Common myeloid progenitor, CD34-positive (primary cell): Measurements from ENCODE around the gene TMEM178B.

Experiments used
- CTCF ChIA-PET: fragments of 350-600 bp; sonication (Branson Sonifier 250); formaldehyde crosslinking; loops from one replicate; lab custom pipeline; 2021; ENCODE audit warnings: antibody characterized with exemption; lab: Charles Lee
- POLR2A ChIA-PET: fragments of 350-600 bp; sonication (Branson Sonifier 250); formaldehyde crosslinking; loops from one replicate; lab custom pipeline; 2021; ENCODE audit warnings: antibody characterized with exemption; lab: Charles Lee
- DNase-seq, 3 donors: peaks; one replicate each; pipeline versions ENCODE4 v3.0.0 to v3.0.0-alpha.2; 2013
- H3K27ac ChIP-seq, 2 experiments: 1 replicate in 1 of 2; 2 replicates in 1 of 2; pipeline ENCODE4 v1.7.0; 2013; ENCODE audit warnings: inconsistent platforms in 2 of 2, low read length in 2 of 2, mild to moderate bottlenecking in 2 of 2, low read depth in 1 of 2, moderate library complexity in 1 of 2; ENCODE audit not compliant: severe bottlenecking in 2 of 2, insufficient read depth in 1 of 2, poor library complexity in 1 of 2
- H3K27me3 ChIP-seq, 5 experiments: replicated peaks in 2 of 5; 1 replicate in 3 of 5; 2 replicates in 2 of 5; pipeline versions ENCODE4 v1.6.1 to v1.7.0; 2013; ENCODE audit warnings: low read length in 4 of 5, mild to moderate bottlenecking in 2 of 5, moderate library complexity in 2 of 5, inconsistent platforms in 1 of 5; ENCODE audit not compliant: insufficient read depth in 5 of 5, control insufficient read depth in 4 of 5
- H3K36me3 ChIP-seq, 4 experiments: 1 replicate in 2 of 4; 2 replicates in 2 of 4; pipeline versions ENCODE4 v1.6.1 to v1.7.0; 2013; ENCODE audit warnings: low read length in 3 of 4, control low read depth in 1 of 4, mild to moderate bottlenecking in 1 of 4; ENCODE audit not compliant: control insufficient read depth in 4 of 4, insufficient read depth in 4 of 4
- H3K4me1 ChIP-seq, 4 experiments: 1 replicate in 3 of 4; 2 replicates in 1 of 4; pipeline versions ENCODE4 v1.6.1 to v1.7.1; 2013; ENCODE audit warnings: low read length in 3 of 4, mild to moderate bottlenecking in 3 of 4, control low read depth in 1 of 4, inconsistent platforms in 1 of 4, moderate library complexity in 1 of 4; ENCODE audit not compliant: control insufficient read depth in 4 of 4, insufficient read depth in 4 of 4; ENCODE audit errors: control extremely low read depth in 1 of 4
- H3K4me3 ChIP-seq, 7 experiments: 1 replicate in 4 of 7; 2 replicates in 3 of 7; pipeline versions ENCODE4 v1.5.1 to v1.7.0; 2013; ENCODE audit warnings: mild to moderate bottlenecking in 7 of 7, low read length in 6 of 7, moderate library complexity in 6 of 7, inconsistent platforms in 2 of 7, low read depth in 2 of 7, control low read depth in 1 of 7; ENCODE audit not compliant: insufficient read depth in 4 of 7, control insufficient read depth in 1 of 7; ENCODE audit errors: extremely low read depth in 1 of 7
- H3K9me3 ChIP-seq, 5 experiments: 1 replicate in 4 of 5; 2 replicates in 1 of 5; pipeline versions ENCODE4 v1.6.1 to v1.7.1; 2013; ENCODE audit warnings: low read length in 4 of 5, mild to moderate bottlenecking in 2 of 5, inconsistent platforms in 1 of 5, low read depth in 1 of 5, moderate library complexity in 1 of 5; ENCODE audit not compliant: control insufficient read depth in 4 of 5, insufficient read depth in 2 of 5; ENCODE audit errors: control extremely low read depth in 1 of 5
- WGBS: methylation state at CpG from one replicate; pipeline ENCODE4 v1.1.5; 2013; ENCODE audit not compliant: insufficient coverage; 5-methylcytosine and 5-hydroxymethylcytosine counted together

Gene TMEM178B

DNA sequence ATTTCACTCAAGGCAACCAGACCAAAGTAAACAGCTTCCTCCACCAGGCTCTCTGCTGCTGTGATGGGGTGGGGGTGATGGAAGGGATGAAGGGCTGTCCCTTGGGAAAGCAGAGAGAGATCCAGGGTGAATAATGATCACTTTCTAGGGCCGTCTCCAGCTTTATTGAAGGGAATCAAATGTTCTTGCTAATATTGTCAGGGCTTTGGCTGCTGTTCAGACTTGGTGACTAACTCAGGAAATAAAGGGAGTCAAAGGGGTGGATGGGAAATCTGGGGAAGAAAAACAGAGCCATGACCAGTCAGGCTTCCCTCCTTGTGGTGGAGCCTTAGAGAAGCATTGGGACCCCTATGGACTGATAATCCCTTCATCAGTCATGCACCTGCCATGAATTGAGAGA is 281.2 kb downstream of the TMEM178B start:
- peaks cover 0 to 2% (median 0%) of the 10 kb centered on the region in 5 experiments for H3K27me3 ChIP-seq
- no peaks in the 10 kb centered on the region for H3K9me3 ChIP-seq
- CTCF ChIA-PET: no interaction called here
- H3K27ac ChIP-seq: no peak overlapping the region
- POLR2A ChIA-PET: no interaction called here
- no peak overlapping the region for H3K4me3 ChIP-seq
- WGBS: 40% methylated on average over 1 of the region's 1 CpG
- DNase-seq: no peak
- H3K36me3 ChIP-seq: no peaks in the 10 kb centered on the region
- H3K4me1 ChIP-seq: no peaks in the 10 kb centered on the region

DNA sequence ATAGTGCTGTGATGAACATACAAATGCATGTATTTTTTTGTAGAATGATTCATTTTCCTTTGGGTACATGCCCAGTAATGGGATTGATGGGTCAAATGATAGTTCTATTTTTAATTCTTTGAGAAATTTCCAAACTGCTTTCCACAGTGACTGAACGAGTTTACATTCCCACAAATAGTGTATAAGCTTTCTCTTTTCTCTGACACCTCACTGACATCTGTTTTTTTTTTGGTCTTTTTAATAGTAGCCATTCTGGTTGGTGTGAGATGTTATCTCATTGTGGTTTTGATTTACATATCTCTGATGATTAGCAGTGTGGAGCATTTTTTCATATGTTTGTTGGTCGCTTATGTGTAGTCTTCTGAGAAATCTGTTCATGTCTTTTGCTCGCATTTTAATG is 282.3 kb downstream of the TMEM178B start:
- DNase-seq: no peak
- no CpG with 5 or more reads among the region's 3 CpGs for WGBS
- no peaks in the 10 kb centered on the region for H3K36me3 ChIP-seq
- H3K27ac ChIP-seq: no peak overlapping the region
- no peaks in the 10 kb centered on the region for H3K9me3 ChIP-seq
- CTCF ChIA-PET: no interaction called here
- peaks cover 0 to 2% (median 0%) of the 10 kb centered on the region in 5 experiments for H3K27me3 ChIP-seq
- POLR2A ChIA-PET: no interaction called here
- no peak overlapping the region for H3K4me3 ChIP-seq
- H3K4me1 ChIP-seq: no peaks in the 10 kb centered on the region

- no peak overlapping the region for H3K27ac ChIP-seq
- peaks cover 0 to 2% (median 0%) of the 10 kb centered on the region in 5 experiments for H3K27me3 ChIP-seq
- no peaks in the 10 kb centered on the region for H3K9me3 ChIP-seq
- no peak overlapping the region for H3K4me3 ChIP-seq
- H3K4me1 ChIP-seq: no peaks in the 10 kb centered on the region
- POLR2A ChIA-PET: no interaction called here
- no CpG with 5 or more reads among the region's 1 CpG for WGBS
- no peaks in the 10 kb centered on the region for H3K36me3 ChIP-seq
- no peak for DNase-seq
- CTCF ChIA-PET: no interaction called here
Observed at GRCh38 chr7:141358386-141358785, 284.5 kb downstream of the TMEM178B start.

DNA sequence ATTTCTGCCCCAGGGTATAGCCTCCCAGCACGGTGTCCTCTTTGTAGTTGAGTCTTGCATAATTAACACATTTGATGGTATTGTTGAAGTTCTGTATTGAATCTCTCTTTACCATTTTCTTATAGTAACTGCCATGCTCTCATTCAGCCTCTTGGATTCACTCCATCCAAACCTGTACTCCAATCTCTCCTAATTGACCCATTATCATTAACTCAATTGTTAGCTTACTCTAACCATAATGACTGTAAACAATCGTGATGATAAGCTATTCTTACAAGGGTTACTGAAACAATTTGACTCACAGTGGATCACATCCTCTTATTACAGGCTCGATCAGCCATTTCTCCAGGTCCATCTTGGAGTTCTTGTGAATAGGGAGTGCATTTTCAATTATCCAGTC is 285.4 kb downstream of the TMEM178B start:
- WGBS: no CpG with 5 or more reads among the region's 3 CpGs
- POLR2A ChIA-PET: no interaction called here
- Histone ChIP-seq H3K36me3 (no peaks in the 10 kb centered on the region), H3K9me3 (no peaks in the 10 kb centered on the region), H3K4me3 (no peak overlapping the region), H3K27me3 (peaks cover 0 to 2% (median 0%) of the 10 kb centered on the region in 5 experiments), H3K4me1 (no peaks in the 10 kb centered on the region), H3K27ac (no peak overlapping the region)
- no peak for DNase-seq
- CTCF ChIA-PET: interaction anchor here (0.6 kb wide), 1 partner anchor 15 kb away, joined by 3 read pairs; no protein-coding TSS in a partner anchor

- WGBS: 100% methylated on average over 4 of the region's 5 CpGs
Observed at GRCh38 chr7:141359740-141360415, 286.0 kb downstream of the TMEM178B start.

DNA sequence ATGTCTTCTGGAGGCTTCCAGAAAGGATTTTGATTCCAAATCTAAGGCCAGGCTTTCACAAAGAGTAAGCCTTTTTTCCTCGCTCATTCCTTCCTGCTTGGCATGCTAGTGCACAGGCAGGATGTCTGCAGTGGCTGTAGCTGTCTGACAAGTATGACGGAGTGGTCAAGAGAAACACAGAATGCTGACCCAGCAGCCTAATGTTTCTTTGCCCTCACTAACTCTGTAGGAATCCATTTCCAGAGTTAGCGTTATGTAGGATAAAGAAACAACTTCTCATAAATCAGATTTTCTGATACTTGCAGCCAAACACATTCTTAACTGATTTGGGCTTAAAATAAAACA is 286.5 kb downstream of the TMEM178B start:
- 100% methylated on average over 3 of the region's 3 CpGs for WGBS
- DNase-seq: no peak
- CTCF ChIA-PET: no interaction called here
- POLR2A ChIA-PET: no interaction called here
- Histone ChIP-seq H3K27ac (no peak overlapping the region), H3K9me3 (no peaks in the 10 kb centered on the region), H3K4me1 (no peaks in the 10 kb centered on the region), H3K27me3 (peaks cover 0 to 2% (median 0%) of the 10 kb centered on the region in 5 experiments), H3K36me3 (no peaks in the 10 kb centered on the region), H3K4me3 (no peak overlapping the region)

More at GRCh38 chr7:141359740-141360415, 286.0 kb downstream of the TMEM178B start:
- DNase-seq: no peak
- H3K4me1 ChIP-seq: no peaks in the 10 kb centered on the region
- H3K9me3 ChIP-seq: no peaks in the 10 kb centered on the region
- CTCF ChIA-PET: no interaction called here
- H3K27ac ChIP-seq: no peak overlapping the region
- H3K36me3 ChIP-seq: no peaks in the 10 kb centered on the region
- POLR2A ChIA-PET: no interaction called here
- H3K4me3 ChIP-seq: no peak overlapping the region
- H3K27me3 ChIP-seq: peaks cover 0 to 2% (median 0%) of the 10 kb centered on the region in 5 experiments

DNA sequence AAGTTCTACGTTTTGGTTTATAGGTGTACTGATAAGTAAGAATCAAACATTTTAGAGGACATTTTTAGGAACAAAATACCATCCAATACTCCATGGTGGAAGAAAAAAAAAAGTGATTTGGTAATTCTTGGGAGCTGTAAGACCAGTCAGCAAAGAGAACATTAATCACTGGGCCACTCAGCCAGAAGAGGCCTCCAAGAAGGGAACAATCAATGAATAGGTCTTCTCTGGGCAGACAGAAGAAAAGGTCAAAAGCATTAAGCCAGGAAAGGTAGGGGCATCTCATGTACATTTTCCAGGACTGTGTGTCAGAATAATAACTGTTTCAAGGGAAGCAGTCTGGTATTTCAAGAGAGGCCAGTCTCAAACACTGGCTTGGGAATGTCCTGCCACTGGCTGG is 286.9 kb downstream of the TMEM178B start:
- H3K27me3 ChIP-seq: peaks cover 0 to 2% (median 0%) of the 10 kb centered on the region in 5 experiments
- DNase-seq: no peak
- no peak overlapping the region for H3K27ac ChIP-seq
- no peak overlapping the region for H3K4me3 ChIP-seq
- POLR2A ChIA-PET: no interaction called here
- WGBS: no CpG with 5 or more reads among the region's 1 CpG
- H3K4me1 ChIP-seq: no peaks in the 10 kb centered on the region
- H3K36me3 ChIP-seq: no peaks in the 10 kb centered on the region
- CTCF ChIA-PET: no interaction called here
- H3K9me3 ChIP-seq: no peaks in the 10 kb centered on the region
